Testis (tissue), 3 donors: ENCODE data around the gene PHEX. TPM values are rescaled to one million over a fixed set of nuclear protein-coding genes. Genes with fewer than 3 reads are reported as not detected.

ENCODE experiments used
- DNase-seq: peaks from one replicate; pipeline ENCODE4 v3.0.0-alpha.2; 2019
- H3K27ac ChIP-seq, 2 donors: fragments of 200-600 bp; sonication (generic); one replicate each; pipeline ENCODE4 v1.5.1; 2019
- H3K27me3 ChIP-seq: fragments of 200-600 bp; sonication (generic); one replicate; pipeline ENCODE4 v1.5.1; 2019
- H3K36me3 ChIP-seq: fragments of 200-600 bp; sonication (generic); one replicate; pipeline ENCODE4 v1.5.1; 2017; ENCODE audit warnings: low read depth; ENCODE audit errors: missing control alignments
- H3K4me1 ChIP-seq: fragments of 200-600 bp; sonication (generic); one replicate; pipeline ENCODE4 v1.5.1; 2019
- H3K4me3 ChIP-seq, 2 donors: fragments of 200-600 bp; sonication (generic); one replicate each; pipeline ENCODE4 v1.5.1; 2017 to 2019
- H3K9me3 ChIP-seq: fragments of 200-600 bp; sonication (generic); one replicate; pipeline ENCODE4 v1.5.1; 2017
- POLR2A ChIP-seq: fragments of 450-650 bp; IDR thresholded peaks from one replicate; pipeline ENCODE4 v1.6.1; 2017; ENCODE audit warnings: antibody characterized with exemption, mild to moderate bottlenecking, moderate library complexity
- WGBS, 2 donors: methylation state at CpG; one replicate each; pipeline ENCODE4 v1.1.5; 2018; 5-methylcytosine and 5-hydroxymethylcytosine counted together
- intact Hi-C: fragments of 100-400 bp; cut with DNase I; formaldehyde crosslinking; loops from one replicate; pipeline ENCODE4 v1.15.1; 2023; ENCODE audit warnings: low total_unique reads
- polyA plus RNA-seq: library from polyadenylated mRNA; stranded (reverse); fragments of 350-450 nt; fragmentation: Illumina TruSeq; extraction: RNeasy Lipid Tissue Mini Kit (QIAGEN cat#74804); gene quantifications from one replicate; pipeline ENCODE4 v1.2.3, GENCODE V29; 2014; ENCODE audit warnings: low read depth, low replicate concordance; ENCODE audit not compliant: insufficient read depth
- total RNA-seq, 2 donors: library from RNA; depleted of rRNA; stranded (reverse); fragments of >200 nt; gene quantifications; one replicate each; pipeline ENCODE4 v1.2.3, GENCODE V29; 2016
- TF ChIP-seq, protein P1 (sequence below), 3 experiments: fragments of 450-650 bp in 2 of 3; fragments of 200-600 bp in 1 of 3; sonication (generic) in 1 of 3; IDR thresholded peaks; one replicate each; pipeline ENCODE4 v1.5.1; 2016 to 2019; ENCODE audit warnings: antibody characterized with exemption in 3 of 3, mild to moderate bottlenecking in 2 of 3, moderate library complexity in 1 of 3

The PHEX gene
- total and polyA plus RNA-seq, 3 donors from 2014 or later = 0.24 to 0.37 (median 0.31) TPM

GRCh38 chrX:22150371-22150770 is 118.2 kb downstream of the PHEX start:
- Histone ChIP-seq H3K4me1 (no peaks in the 10 kb centered on the region), H3K36me3 (no peaks in the 10 kb centered on the region), H3K9me3 (no peaks in the 10 kb centered on the region), H3K27me3 (no peaks in the 10 kb centered on the region), H3K4me3 (no peak overlapping the region), H3K27ac (no peak overlapping the region)
- WGBS, 2 donors = 90 to 94% methylated on average over 2 to 3 of the region's 3 CpGs
- intact Hi-C loops = no loop called here
- TF ChIP-seq POLR2A = no peak
- TF ChIP-seq, protein P1, sequence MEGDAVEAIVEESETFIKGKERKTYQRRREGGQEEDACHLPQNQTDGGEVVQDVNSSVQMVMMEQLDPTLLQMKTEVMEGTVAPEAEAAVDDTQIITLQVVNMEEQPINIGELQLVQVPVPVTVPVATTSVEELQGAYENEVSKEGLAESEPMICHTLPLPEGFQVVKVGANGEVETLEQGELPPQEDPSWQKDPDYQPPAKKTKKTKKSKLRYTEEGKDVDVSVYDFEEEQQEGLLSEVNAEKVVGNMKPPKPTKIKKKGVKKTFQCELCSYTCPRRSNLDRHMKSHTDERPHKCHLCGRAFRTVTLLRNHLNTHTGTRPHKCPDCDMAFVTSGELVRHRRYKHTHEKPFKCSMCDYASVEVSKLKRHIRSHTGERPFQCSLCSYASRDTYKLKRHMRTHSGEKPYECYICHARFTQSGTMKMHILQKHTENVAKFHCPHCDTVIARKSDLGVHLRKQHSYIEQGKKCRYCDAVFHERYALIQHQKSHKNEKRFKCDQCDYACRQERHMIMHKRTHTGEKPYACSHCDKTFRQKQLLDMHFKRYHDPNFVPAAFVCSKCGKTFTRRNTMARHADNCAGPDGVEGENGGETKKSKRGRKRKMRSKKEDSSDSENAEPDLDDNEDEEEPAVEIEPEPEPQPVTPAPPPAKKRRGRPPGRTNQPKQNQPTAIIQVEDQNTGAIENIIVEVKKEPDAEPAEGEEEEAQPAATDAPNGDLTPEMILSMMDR (IDR thresholded peaks at IDR 0.05) = no peak
- no peak for DNase-seq

GRCh38 chrX:22155126-22155525 is 123.0 kb downstream of the PHEX start:
- Histone ChIP-seq H3K27ac (no peak overlapping the region), H3K27me3 (no peaks in the 10 kb centered on the region), H3K4me1 (no peaks in the 10 kb centered on the region), H3K9me3 (no peaks in the 10 kb centered on the region), H3K36me3 (no peaks in the 10 kb centered on the region), H3K4me3 (no peak overlapping the region)
- 85 to 89% methylated on average over 6 of the region's 6 CpGs for WGBS, 2 donors
- DNase-seq = no peak
- intact Hi-C loops = no loop called here
- TF ChIP-seq, protein P1 (IDR thresholded peaks at IDR 0.05) = no peak
- no peak for TF ChIP-seq POLR2A

DNA sequence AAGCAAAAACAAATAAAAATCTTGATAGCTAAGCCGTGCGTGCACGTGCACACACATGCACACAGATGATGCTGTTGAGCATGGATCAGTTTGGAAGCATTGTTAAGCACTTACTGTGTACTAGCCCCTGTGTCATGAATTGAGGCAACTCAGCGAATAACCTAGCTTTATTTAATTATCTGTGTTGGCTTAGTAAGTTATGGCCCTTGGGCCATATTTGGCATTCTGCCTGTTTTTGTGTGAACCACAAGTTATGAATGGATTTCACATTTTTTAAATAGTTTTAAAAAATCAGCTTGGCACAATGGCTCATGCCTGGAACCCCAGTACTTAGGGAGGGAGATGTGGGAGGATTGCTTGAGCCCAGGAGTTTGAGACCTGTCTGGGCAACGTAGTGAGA is 126.9 kb downstream of the PHEX start:
- no peak overlapping the region for H3K27ac ChIP-seq
- DNase-seq = no peak

GRCh38 chrX:22163326-22163725 is 131.2 kb downstream of the PHEX start:
- DNase-seq = no peak
- Histone ChIP-seq H3K36me3 (no peaks in the 10 kb centered on the region), H3K4me3 (no peak overlapping the region), H3K9me3 (no peaks in the 10 kb centered on the region), H3K27me3 (no peaks in the 10 kb centered on the region), H3K27ac (no peak overlapping the region), H3K4me1 (no peaks in the 10 kb centered on the region)
- TF ChIP-seq POLR2A = no peak
- TF ChIP-seq, protein P1 (IDR thresholded peaks at IDR 0.05) = no peak
- WGBS, 2 donors = 88% methylated on average over 3 of the region's 3 CpGs
- intact Hi-C loops = no loop called here

More for the DNA sequence above, 126.9 kb downstream of the PHEX start:
- Histone ChIP-seq H3K27me3 (no peaks in the 10 kb centered on the region), H3K4me3 (no peak overlapping the region), H3K4me1 (no peaks in the 10 kb centered on the region), H3K9me3 (no peaks in the 10 kb centered on the region), H3K36me3 (no peaks in the 10 kb centered on the region)
- intact Hi-C loops = no loop called here
- 85 to 89% methylated on average over 4 to 5 of the region's 5 CpGs for WGBS, 2 donors
- no peak for TF ChIP-seq POLR2A
- TF ChIP-seq, protein P1 (IDR thresholded peaks at IDR 0.05) = no peak

GRCh38 chrX:22164770-22165388 is 132.8 kb downstream of the PHEX start:
- H3K27me3 ChIP-seq = no peaks in the 10 kb centered on the region
- no peaks in the 10 kb centered on the region for H3K36me3 ChIP-seq
- intact Hi-C loops = no loop called here
- no peak for DNase-seq
- TF ChIP-seq, protein P1 (IDR thresholded peaks at IDR 0.05) = no peak
- TF ChIP-seq POLR2A = no peak
- 74 to 75% methylated on average over 3 of the region's 3 CpGs for WGBS, 2 donors
- no peaks in the 10 kb centered on the region for H3K9me3 ChIP-seq
- H3K4me3 ChIP-seq = no peak overlapping the region
- no peak overlapping the region for H3K27ac ChIP-seq
- H3K4me1 ChIP-seq = no peaks in the 10 kb centered on the region
